CD4-positive, alpha-beta memory T cell (primary cell): Measurements from ENCODE around the gene TMEM141. TPM values are rescaled to one million over a fixed set of nuclear protein-coding genes. Genes with fewer than 3 reads are reported as not detected.

ENCODE experiments used
- CTCF ChIA-PET: fragments of 350-600 bp; sonication (Branson Sonifier 250); formaldehyde crosslinking; loops from one replicate; lab custom pipeline; 2021; ENCODE audit warnings: inconsistent platforms; ENCODE audit not compliant: partially characterized antibody; lab: Charles Lee
- POLR2A ChIA-PET: fragments of 350-600 bp; sonication (Branson Sonifier 250); formaldehyde crosslinking; loops from one replicate; lab custom pipeline; 2021; ENCODE audit not compliant: partially characterized antibody; lab: Charles Lee
- DNase-seq, 5 donors: peaks; one replicate each; pipeline versions ENCODE4 v3.0.0 to v3.0.0-alpha.2; 2020 to 2022; ENCODE audit warnings: mixed read lengths in 1 of 5
- H3K27ac ChIP-seq: one replicate; pipeline ENCODE4 v1.7.0; 2013; ENCODE audit warnings: low read depth, low read length
- H3K27me3 ChIP-seq: 2 replicates; pipeline ENCODE4 v1.7.0; 2013; ENCODE audit warnings: mild to moderate bottlenecking, low read length, moderate library complexity; ENCODE audit not compliant: insufficient read depth
- H3K36me3 ChIP-seq: 2 replicates; pipeline ENCODE4 v1.7.0; 2013; ENCODE audit warnings: mild to moderate bottlenecking, low read length, moderate library complexity; ENCODE audit not compliant: insufficient read depth
- H3K4me1 ChIP-seq: 2 replicates; pipeline ENCODE4 v1.7.0; 2013; ENCODE audit warnings: mild to moderate bottlenecking, low read length, moderate library complexity; ENCODE audit not compliant: insufficient read depth
- H3K4me3 ChIP-seq, 2 donors: one replicate each; pipeline ENCODE4 v1.7.0; 2013; ENCODE audit warnings: low read length in 2 of 2, mild to moderate bottlenecking in 1 of 2
- H3K9me3 ChIP-seq, 2 donors: one replicate each; pipeline ENCODE4 v1.7.0; 2013; ENCODE audit warnings: low read length in 2 of 2, control low read depth in 1 of 2; ENCODE audit not compliant: control insufficient read depth in 1 of 2
- H3K27ac Mint-ChIP-seq, 7 donors: one replicate each; pipeline ENCODE4 v1.8.0; 2020 to 2021; ENCODE audit warnings: mixed read lengths in 7 of 7, mild to moderate bottlenecking in 6 of 7, inconsistent platforms in 3 of 7, moderate library complexity in 3 of 7
- H3K27me3 Mint-ChIP-seq, 2 donors: one replicate each; pipeline ENCODE4 v1.8.0; 2020 to 2021; ENCODE audit warnings: mixed read lengths in 2 of 2
- H3K36me3 Mint-ChIP-seq, 2 donors: one replicate each; pipeline ENCODE4 v1.8.0; 2020 to 2021; ENCODE audit warnings: mixed read lengths in 2 of 2, inconsistent platforms in 1 of 2, mild to moderate bottlenecking in 1 of 2
- H3K4me1 Mint-ChIP-seq, 4 donors: one replicate each; pipeline ENCODE4 v1.8.0; 2020 to 2021; ENCODE audit warnings: mixed read lengths in 4 of 4, mild to moderate bottlenecking in 1 of 4
- H3K4me3 Mint-ChIP-seq, 8 donors: one replicate each; pipeline ENCODE4 v1.8.0; 2020 to 2021; ENCODE audit warnings: mixed read lengths in 8 of 8, mild to moderate bottlenecking in 7 of 8, moderate library complexity in 6 of 8, inconsistent platforms in 3 of 8
- H3K9me3 Mint-ChIP-seq, 8 donors: one replicate each; pipeline ENCODE4 v1.8.0; 2020 to 2021; ENCODE audit warnings: mixed read lengths in 8 of 8, mild to moderate bottlenecking in 5 of 8, inconsistent platforms in 3 of 8, moderate library complexity in 1 of 8
- intact Hi-C: fragments of 100-400 bp; cut with micrococcal nuclease; formaldehyde crosslinking; loops from one replicate; pipeline ENCODE4 v1.15.1; 2023
- polyA plus RNA-seq, 2 donors: library from polyadenylated mRNA; unstranded; fragments of 300-500 nt; fragmentation: Illumina TruSeq; gene quantifications; one replicate each; pipeline ENCODE4 v1.2.3, GENCODE V29; 2021
- total RNA-seq, 2 experiments: library from RNA; stranded (reverse); gene quantifications; one replicate each; pipeline ENCODE4 v1.2.3, GENCODE V29; 2021

Gene TMEM141
- total and polyA plus RNA-seq, 4 experiments from 2014 or later = 34.3 to 53.4 (median 44.7) TPM

DNA sequence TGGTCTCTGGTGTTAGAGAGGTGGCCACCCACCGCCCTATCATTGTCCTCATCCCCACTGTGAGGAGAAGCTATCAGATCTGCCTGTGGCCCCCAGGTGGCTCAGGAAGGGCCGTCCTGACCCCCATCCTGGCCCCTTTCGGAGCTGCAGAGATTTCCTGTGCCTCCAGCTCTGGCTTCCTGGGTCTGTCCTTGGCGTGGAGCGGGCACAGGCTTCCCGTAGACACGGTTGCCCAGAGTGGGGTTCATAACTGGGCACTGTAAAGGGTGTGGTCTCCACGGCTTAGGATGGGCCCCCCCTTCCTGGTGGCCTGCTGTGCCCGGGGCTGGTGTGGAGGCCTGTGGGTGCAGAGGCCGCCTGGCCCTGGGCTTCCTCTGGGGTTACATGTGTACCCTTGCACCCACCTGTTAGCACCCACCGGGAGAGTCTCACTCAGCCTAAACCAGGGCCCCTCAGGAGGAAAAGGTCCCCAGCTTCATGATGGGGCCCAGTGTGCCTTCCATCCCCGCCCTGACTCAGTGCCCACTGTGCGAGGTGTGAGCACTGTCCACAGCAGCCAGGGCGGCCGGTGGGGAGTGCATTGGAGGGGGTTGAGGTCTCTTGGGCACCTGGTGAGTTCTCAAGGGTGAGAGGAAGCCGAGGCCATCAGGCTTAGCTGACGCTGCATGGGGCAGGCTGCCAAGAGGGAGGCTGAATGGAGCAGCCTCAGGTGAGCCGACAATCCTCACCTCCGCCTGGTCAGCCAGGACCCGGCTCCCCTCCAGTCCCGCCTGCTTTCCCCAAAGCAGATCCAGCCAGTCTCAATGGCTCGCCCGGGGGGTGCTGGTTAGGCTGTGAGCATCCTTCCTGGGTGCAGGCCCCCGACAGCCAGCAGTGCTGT, 35.8 kb downstream of the TMEM141 start:
- Mint-ChIP-seq H3K27ac (no peak overlapping the region), H3K9me3 (no peaks in the 10 kb centered on the region), H3K36me3 (peaks cover 3 to 22% of the 10 kb centered on the region in 2 donors), H3K27me3 (no peaks in the 10 kb centered on the region), H3K4me3 (no peak overlapping the region), H3K4me1 (no peaks in the 10 kb centered on the region)
- H3K4me3 ChIP-seq = no peak overlapping the region
- ChIA-PET POLR2A (no interaction called here), CTCF (no interaction called here)
- intact Hi-C loops = no loop called here
- no peak overlapping the region for H3K27ac ChIP-seq
- H3K27me3 ChIP-seq = no peaks in the 10 kb centered on the region
- H3K36me3 ChIP-seq = peaks cover 15% of the 10 kb centered on the region
- peak in 1 of 5 donors; percentile 22 for DNase-seq
- no peaks in the 10 kb centered on the region for H3K9me3 ChIP-seq
- H3K4me1 ChIP-seq = no peaks in the 10 kb centered on the region

DNA sequence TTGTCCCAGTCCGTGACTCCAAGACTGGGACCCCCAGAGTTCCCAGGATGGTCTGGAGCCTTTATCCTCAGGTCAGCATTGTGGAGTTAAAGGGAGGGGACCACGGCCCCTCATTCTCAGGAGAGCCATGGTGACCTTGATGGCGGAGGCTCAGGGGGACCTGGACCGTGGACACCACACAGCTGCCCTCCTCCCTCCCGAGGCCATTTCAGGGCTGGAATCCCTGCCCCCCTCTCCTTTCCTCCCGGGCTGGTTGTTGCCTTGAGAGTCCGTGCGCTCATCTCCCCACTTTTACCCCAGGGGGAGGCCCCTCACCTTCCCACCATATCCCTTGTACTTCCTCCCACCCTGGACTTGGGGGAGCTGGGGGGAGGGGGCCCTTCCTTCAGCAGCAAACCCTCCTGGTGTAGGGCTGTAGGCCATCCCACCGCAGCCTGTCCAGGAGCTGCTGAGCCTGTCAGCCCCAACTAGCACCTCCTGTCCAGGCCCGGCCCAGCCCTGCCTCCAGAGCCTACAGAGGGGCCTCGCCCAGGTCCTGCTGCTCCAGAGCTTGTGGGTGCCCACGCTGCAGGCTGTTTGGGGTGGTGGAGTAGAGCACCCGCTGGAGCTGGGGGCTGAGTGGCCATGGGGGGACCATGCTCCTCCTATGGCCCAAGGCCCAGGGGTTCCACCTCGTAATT, 36.8 kb downstream of the TMEM141 start:
- ChIA-PET POLR2A (no interaction called here), CTCF (no interaction called here)
- Mint-ChIP-seq H3K27me3 (no peaks in the 10 kb centered on the region), H3K4me1 (no peaks in the 10 kb centered on the region), H3K36me3 (peaks cover 8 to 27% of the 10 kb centered on the region in 2 donors), H3K4me3 (no peak overlapping the region), H3K9me3 (no peaks in the 10 kb centered on the region), H3K27ac (no peak overlapping the region)
- Histone ChIP-seq H3K9me3 (no peaks in the 10 kb centered on the region), H3K4me1 (no peaks in the 10 kb centered on the region), H3K27ac (no peak overlapping the region), H3K36me3 (peaks cover 18% of the 10 kb centered on the region), H3K27me3 (no peaks in the 10 kb centered on the region), H3K4me3 (no peak overlapping the region)
- peak in 1 of 5 donors; percentile 24 for DNase-seq
- intact Hi-C loops = no loop called here

DNA sequence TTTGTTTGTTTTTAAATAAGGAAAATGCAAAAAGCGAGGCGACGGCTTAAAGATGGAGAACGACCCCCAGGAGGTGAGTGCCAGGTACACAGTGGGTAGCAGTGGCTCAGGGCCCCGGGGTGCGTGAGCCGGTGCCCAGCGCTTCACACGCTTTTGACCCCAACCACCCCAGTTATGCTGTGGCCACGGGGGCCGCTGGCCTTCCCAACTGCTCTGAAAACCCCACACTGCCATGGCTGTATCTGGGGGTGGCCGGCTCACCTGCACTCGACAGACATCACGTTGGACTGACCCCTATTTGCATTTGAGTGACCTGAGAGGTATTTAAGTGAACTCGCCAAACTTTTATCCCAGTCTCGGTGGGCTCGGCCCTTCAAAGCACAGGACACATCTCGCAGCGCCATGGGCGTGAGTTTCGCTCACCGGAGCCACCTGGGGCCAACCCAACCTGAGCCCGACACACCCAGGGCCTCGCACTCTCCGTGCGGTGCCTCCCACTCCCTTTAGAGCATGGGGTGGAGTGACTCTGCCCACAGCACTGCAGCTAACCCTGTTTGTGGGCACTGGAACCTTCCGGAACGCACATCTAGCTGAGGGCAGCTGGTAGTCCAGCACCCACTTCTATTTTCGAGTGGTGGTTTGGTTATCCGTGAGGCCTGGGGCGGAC, 37.5 kb downstream of the TMEM141 start:
- H3K4me1 Mint-ChIP-seq = no peaks in the 10 kb centered on the region
- ChIA-PET POLR2A (no interaction called here), CTCF (interaction anchor here (2.0 kb wide), 1 partner anchor 14 kb away, joined by 6 read pairs; the partner anchor contains the start of gene AJM1)
- Histone ChIP-seq H3K9me3 (no peaks in the 10 kb centered on the region), H3K4me3 (no peak overlapping the region), H3K4me1 (no peaks in the 10 kb centered on the region), H3K27me3 (no peaks in the 10 kb centered on the region), H3K36me3 (peaks cover 18% of the 10 kb centered on the region), H3K27ac (no peak overlapping the region)
- H3K4me3 Mint-ChIP-seq = no peak overlapping the region
- H3K36me3 Mint-ChIP-seq = peaks cover 5 to 25% of the 10 kb centered on the region in 2 donors
- H3K27me3 Mint-ChIP-seq = no peaks in the 10 kb centered on the region
- intact Hi-C loops = no loop called here
- H3K9me3 Mint-ChIP-seq = no peaks in the 10 kb centered on the region
- DNase-seq = peak in 1 of 5 donors; percentile 9
- no peak overlapping the region for H3K27ac Mint-ChIP-seq

DNA sequence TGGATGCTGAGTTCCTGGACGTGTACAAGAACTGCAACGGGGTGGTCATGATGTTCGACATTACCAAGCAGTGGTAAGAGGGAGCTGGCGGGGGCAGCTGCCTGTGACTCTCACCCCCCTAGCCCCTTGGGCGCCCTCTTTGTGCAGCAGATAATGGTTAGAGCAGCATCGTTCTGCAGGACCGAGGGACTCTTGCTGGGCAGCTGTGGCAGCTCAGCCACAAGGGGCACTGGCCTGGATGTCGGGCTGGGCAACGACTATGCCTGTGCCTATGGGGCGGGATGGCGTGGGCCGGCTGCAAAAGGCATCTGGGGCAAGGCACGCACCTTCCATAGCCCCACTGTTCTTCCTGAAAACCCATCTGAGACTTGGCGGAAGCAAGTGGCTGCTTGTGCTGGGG, 38.3 kb downstream of the TMEM141 start:
- peaks cover 18% of the 10 kb centered on the region for H3K36me3 ChIP-seq
- H3K27ac ChIP-seq = no peak overlapping the region
- H3K4me1 ChIP-seq = no peaks in the 10 kb centered on the region
- DNase-seq = peak in 1 of 5 donors; percentile 15
- no peaks in the 10 kb centered on the region for H3K27me3 Mint-ChIP-seq
- no peaks in the 10 kb centered on the region for H3K9me3 ChIP-seq
- H3K4me3 Mint-ChIP-seq = no peak overlapping the region
- no peak overlapping the region for H3K4me3 ChIP-seq
- POLR2A ChIA-PET = no interaction called here
- no peaks in the 10 kb centered on the region for H3K4me1 Mint-ChIP-seq
- CTCF ChIA-PET = interaction anchor here (2.0 kb wide), 1 partner anchor 13 kb away, joined by 6 read pairs; the partner anchor contains the start of gene AJM1
- no peaks in the 10 kb centered on the region for H3K27me3 ChIP-seq
- no peak overlapping the region for H3K27ac Mint-ChIP-seq
- no peaks in the 10 kb centered on the region for H3K9me3 Mint-ChIP-seq
- H3K36me3 Mint-ChIP-seq = peaks cover 5 to 29% of the 10 kb centered on the region in 2 donors
- intact Hi-C loops = no loop called here

DNA sequence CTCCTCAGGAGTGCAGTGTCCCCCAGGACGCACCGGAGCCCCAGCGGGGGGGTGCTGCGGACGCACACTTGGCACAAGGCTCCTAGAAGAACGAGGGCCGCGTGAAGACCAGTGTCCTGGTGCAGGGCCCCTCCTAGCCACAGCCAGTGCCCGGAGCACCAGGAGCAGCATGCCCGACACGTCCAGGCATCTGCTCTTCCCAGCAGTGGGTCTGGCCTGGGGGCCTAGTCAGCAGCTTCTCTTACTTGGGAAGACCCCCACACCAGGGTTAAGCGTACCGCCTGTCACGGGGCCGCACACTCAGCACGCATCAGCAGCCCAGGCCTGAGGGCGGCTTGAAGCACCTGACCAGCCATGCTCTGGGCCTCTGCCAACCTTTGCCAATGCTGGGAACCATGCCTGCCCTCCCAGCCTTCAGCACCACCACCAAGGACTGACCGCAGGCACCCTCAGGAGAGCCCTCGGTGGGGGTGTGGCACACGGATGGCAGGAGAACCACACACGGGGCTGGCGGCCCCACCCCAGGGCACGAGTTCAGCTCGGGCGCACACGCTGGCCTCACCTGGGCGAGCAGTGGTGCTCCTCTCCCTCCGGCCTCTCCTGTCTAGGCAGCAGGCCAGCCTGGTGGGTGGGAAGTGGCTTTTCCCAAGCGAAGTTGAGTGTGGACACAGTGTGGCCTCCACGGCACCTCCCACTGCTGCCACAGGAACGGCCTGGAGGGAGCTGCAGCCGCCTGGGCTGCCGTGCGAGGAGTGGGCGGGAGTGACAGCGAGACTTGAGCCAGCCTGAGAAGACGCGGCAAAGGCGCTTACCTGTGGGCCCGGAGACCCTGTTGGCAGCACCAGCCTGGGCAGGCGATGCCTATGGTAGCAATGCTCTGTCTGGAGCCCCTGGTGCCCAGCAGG, 39.1 kb downstream of the TMEM141 start:
- Histone ChIP-seq H3K27ac (no peak overlapping the region), H3K9me3 (no peaks in the 10 kb centered on the region), H3K4me1 (no peaks in the 10 kb centered on the region), H3K27me3 (no peaks in the 10 kb centered on the region), H3K36me3 (peaks cover 18% of the 10 kb centered on the region), H3K4me3 (no peak overlapping the region)
- ChIA-PET POLR2A (no interaction called here), CTCF (interaction anchor here (2.0 kb wide), 1 partner anchor 12 kb away, joined by 6 read pairs; the partner anchor contains the start of gene AJM1)
- H3K9me3 Mint-ChIP-seq = no peaks in the 10 kb centered on the region
- intact Hi-C loops = no loop called here
- H3K27me3 Mint-ChIP-seq = no peaks in the 10 kb centered on the region
- peak in 1 of 5 donors; percentile 21 for DNase-seq
- no peaks in the 10 kb centered on the region for H3K4me1 Mint-ChIP-seq
- no peak overlapping the region for H3K27ac Mint-ChIP-seq
- peaks cover 5 to 27% of the 10 kb centered on the region in 2 donors for H3K36me3 Mint-ChIP-seq
- no peak overlapping the region for H3K4me3 Mint-ChIP-seq

DNA sequence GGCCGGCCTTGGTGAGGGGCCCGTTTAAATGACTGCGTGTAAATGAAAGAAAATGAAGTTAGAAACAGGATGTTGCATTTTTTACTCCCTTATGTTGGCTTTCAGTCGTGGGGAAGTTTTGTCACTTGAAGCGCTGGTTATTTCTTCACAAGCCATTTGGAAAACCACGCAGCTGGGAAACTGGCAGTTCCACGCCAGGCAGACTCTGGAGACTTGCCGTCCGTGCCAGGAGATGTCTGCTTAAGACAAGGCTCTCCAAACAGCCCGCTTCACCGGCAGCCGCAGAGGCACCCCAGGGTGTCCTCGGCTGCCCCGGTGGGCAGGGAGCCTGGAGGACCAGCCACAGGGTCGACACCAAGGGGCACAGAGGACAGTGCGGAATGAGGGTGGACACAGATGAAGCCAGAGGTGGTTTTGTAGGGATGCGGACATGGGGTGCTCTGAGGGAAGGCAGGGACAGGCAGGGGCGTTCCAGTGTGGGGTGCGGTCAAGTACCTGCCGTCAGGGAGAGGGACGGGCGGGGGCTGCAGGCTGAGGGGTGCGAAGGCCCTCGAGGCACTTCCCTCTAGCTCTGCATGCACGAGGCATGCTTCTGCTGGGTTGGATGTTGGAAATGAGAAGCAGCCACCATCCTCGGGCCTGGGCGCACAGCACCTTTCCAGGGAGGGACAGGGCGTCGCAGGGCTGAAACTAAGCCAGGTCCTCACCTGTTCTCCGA, 40.0 kb downstream of the TMEM141 start:
- POLR2A ChIA-PET = no interaction called here
- H3K27ac ChIP-seq = no peak overlapping the region

More for the DNA sequence above, 40.0 kb downstream of the TMEM141 start:
- CTCF ChIA-PET = no interaction called here
- no peaks in the 10 kb centered on the region for H3K4me1 Mint-ChIP-seq
- no peaks in the 10 kb centered on the region for H3K9me3 ChIP-seq
- H3K27me3 Mint-ChIP-seq = no peaks in the 10 kb centered on the region
- H3K27me3 ChIP-seq = no peaks in the 10 kb centered on the region
- peak in 1 of 5 donors; percentile 12 for DNase-seq
- no peaks in the 10 kb centered on the region for H3K4me1 ChIP-seq
- H3K27ac Mint-ChIP-seq = no peak overlapping the region
- intact Hi-C loops = no loop called here
- H3K4me3 ChIP-seq = no peak overlapping the region
- H3K9me3 Mint-ChIP-seq = no peaks in the 10 kb centered on the region
- H3K36me3 ChIP-seq = peaks cover 18% of the 10 kb centered on the region
- H3K36me3 Mint-ChIP-seq = peaks cover 5 to 25% of the 10 kb centered on the region in 2 donors
- H3K4me3 Mint-ChIP-seq = no peak overlapping the region
